Subcutaneous adipose tissue (tissue), 4 donors: ENCODE results near the gene NUBPL. TPM values are rescaled to one million over a fixed set of nuclear protein-coding genes. Genes with fewer than 3 reads are reported as not detected.

ENCODE experiments used
- total RNA-seq, 4 donors: library from RNA; depleted of rRNA; stranded (reverse); fragments of >200 nt; gene quantifications; one replicate each; pipeline ENCODE4 v1.1.0, GENCODE V29; 2016
- TF ChIP-seq, protein P1 (sequence below): fragments of 450-650 bp; IDR thresholded peaks from one replicate; pipeline ENCODE4 v1.5.1; 2016; ENCODE audit warnings: low read depth, mild to moderate bottlenecking, control low read depth, antibody characterized with exemption, moderate library complexity

The NUBPL gene
- total RNA-seq, 4 donors from 2014 or later, result 11.7 to 25.1 (median 12.7) TPM

DNA sequence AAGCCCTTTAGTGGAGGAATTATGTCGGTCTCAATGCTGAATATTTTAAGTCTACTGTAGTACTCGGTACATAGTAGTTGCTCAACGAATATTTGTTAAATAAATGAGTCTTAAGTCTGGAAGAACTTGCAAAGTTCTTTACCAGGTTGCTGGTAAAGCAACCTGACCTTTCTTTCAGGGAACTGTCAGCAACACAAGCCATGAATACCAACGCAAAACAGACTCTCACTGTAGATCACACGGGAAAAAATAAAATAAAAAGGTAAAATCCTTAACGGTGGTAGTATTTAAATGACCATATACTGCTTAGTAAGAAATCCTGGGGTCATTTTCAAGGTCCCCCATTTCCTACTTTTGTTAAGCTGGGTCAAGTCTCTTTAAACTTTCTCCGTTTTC lies 447 bp upstream of the NUBPL start:
- TF ChIP-seq, protein P1, sequence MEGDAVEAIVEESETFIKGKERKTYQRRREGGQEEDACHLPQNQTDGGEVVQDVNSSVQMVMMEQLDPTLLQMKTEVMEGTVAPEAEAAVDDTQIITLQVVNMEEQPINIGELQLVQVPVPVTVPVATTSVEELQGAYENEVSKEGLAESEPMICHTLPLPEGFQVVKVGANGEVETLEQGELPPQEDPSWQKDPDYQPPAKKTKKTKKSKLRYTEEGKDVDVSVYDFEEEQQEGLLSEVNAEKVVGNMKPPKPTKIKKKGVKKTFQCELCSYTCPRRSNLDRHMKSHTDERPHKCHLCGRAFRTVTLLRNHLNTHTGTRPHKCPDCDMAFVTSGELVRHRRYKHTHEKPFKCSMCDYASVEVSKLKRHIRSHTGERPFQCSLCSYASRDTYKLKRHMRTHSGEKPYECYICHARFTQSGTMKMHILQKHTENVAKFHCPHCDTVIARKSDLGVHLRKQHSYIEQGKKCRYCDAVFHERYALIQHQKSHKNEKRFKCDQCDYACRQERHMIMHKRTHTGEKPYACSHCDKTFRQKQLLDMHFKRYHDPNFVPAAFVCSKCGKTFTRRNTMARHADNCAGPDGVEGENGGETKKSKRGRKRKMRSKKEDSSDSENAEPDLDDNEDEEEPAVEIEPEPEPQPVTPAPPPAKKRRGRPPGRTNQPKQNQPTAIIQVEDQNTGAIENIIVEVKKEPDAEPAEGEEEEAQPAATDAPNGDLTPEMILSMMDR, result no peak

DNA sequence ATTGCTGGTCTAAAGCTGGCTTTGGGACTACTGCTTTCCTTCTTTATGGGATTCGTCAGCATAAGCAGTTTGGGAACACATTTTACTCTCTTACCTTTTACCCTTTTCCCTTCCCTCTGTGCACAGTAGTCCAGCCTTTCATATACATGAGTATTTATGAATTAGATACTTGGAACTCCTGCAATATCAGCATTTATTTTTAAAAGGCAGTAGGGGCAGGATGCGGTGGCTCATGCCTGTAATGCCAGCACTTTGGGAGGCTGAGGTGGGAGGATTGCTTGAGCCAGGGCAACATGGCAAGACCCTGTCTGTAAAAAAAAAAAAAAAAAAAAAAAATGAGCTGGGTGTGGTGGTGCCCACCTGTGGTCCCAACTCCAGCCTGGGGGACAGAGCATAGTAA lies 3.0 kb downstream of the NUBPL start:
- TF ChIP-seq, protein P1, result no peak

DNA sequence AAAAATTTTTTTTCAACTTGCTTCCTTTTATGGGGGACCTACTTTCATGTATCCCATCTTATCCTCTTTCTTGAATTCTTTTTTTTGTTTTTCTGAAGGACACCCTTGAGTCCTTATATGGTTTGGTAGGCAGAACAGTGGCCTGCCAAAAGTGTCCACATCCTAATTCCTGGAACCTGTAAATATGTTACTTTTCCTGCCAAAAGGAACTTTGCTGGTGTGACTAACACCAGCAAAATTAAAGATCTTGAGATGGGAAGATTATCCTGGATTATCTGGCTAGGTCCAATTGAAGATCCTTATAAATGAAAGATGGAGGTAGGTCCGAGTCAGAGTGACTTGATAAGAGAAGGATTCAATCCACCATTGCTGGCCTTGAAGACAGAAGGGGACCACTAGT lies 5.3 kb downstream of the NUBPL start:
- TF ChIP-seq, protein P1, result no peak

DNA sequence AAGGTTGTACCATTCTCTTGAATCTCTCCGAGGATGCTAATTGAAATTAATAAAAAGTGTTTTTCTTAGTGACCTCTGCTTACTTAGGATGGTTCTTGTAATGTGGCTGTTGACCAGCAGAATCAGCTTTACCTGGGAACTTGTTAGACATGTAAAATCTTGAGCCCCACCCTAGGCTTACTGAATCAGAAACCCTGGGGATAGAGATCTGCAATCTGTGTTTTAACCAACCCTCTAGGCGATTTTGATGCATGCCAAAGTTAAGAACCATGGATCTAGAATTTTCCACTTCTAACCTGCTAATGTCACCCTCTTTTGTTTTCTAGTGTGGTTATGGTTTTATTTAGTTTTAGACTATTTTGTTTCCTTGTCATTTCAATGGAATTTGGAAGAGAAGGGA lies 6.5 kb downstream of the NUBPL start:
- TF ChIP-seq, protein P1, result no peak

DNA sequence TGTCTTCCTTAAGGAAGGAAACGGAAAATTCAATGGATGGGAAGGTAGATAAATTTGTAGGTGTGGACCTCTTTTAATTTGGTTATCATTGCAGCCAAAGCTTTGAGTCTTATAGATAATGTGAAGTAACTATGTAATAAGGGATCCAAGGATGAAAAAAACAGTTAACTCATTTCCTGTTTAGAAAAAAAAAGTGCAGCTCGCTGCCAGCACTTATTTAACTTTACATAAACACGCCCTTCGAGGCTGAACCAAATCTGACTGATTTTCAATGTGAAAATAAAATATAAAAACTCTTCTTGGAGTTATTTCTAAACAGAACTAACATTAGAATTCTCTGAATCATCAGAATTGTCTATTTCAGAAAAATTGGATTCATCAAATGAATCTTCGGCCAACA lies 7.0 kb downstream of the NUBPL start:
- TF ChIP-seq, protein P1, result no peak

DNA sequence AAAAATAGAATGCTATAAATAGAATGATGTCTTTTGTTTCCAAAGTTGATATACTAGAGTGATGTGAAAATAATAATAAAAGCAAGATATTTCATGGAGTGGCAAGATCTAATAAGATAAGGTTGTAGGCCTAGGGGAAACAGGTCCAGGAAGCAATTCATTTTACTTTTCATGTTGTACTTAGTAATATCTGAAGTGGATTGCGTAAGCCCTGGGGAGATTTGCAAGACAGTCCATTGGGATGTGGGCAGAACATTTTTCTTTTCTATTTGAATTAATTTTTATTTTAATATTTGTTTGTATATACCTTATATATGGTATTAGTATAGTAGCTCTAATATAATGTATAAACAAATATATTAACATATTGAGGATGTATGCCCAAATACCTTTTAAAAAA lies 7.5 kb downstream of the NUBPL start:
- TF ChIP-seq, protein P1, result no peak

DNA sequence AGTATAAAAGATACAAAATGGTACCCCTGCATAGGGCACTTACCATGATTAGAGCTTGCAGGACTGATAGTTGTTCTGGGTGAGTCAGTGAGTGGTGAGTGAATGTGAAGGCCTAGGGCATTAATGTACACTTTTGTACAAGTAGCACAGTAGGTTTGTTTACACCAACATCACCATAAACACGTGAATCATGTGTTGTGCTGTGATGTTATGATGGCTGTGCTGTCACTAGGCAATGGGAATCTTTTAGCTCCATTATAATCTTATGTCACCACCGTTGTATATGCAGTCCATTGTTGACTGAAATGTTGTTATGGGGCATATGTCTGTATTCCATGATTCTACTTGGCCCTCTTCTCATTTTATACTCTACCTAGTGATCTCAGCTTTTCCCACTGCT lies 11.8 kb downstream of the NUBPL start:
- TF ChIP-seq, protein P1, result no peak
